ENCODE measurements around the gene SYMPK.

SYMPK gene

DNA sequence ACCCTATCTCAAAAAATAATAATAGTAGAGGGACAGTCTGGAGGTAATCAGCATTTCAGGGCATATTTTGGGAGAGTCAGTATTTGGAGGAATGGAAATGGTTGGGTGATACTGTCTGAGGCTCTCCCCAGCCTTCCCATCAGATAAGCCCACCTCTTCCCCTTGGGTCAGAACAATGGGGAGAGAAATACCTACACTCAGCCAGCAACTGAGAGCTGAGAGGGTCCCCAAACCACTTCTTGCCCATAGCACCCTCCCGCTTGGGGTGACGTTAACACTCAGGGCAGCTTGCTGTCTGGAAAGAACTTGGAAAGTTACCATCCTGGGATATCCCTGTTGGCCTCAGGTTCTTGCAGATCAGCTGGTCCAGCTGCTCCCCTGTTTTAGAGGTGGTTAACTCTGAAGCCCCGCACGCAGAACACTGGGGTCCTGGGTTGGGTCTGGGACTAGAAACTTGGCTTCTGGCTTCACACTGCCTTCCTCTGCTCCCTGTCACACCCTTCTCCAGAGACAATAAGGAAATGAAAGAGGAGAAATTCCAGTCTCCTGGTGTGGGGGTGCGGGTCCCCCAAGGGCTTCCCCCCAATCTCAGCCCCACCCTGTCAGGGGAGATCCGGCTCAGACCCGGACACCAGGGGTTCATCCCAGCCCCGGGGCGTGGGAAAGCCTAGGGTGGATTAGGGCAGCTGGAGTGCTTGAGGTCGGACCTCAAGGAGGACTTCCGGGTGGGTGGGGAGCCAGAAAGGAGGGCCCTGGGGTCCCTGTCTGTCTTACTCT lies 3.6 kb upstream of the SYMPK start:
- no peak for DNase-seq

DNA sequence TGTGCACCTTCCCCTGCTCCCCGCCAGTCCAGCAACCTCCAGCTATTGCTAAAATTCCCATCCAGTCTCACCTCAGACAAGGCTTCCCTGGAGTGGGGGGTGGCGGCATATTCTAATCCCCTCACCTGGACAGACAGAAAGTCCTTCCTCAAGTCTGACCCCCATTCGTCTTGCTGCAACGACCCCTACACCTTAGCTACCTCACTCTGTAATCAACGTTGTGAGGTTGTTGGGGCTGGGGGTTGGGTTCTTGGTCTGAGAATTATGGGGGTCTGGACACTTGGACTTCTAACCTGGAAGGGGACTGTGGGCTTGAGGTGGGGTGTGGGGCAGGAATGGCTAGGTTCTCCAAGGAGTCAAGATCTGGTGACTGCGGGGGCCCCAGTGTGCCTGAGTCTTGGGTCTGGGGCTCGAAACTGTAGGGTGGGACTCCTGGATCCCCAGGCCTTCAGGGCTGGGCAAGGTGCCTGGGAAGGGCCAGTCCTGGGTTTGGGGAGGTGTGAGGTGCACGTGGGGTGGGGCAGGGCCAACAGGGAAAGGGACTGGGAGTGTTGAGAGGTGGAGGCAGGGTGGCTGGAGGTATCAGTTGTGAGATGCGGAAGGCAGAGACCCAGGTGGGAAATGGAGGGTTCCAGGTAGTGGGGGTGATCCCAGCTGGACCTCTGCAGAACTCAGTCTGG lies 2.5 kb upstream of the SYMPK start:
- no peak for DNase-seq

GRCh38 chr19:45864629-45865082 lies 1.7 kb upstream of the SYMPK start:
- no peak for DNase-seq

- DNase-seq = peak; percentile 49
Observed at GRCh38 chr19:45863840-45864628, 1.1 kb upstream of the SYMPK start, which contains the start of gene FOXA3. FOXA3 (plus strand) TSS chr19:45864326; CDS start chr19:45864457, 131 bp downstream.

- no peak for DNase-seq
Observed at GRCh38 chr19:45863335-45863839, 440 bp upstream of the SYMPK start.

DNA sequence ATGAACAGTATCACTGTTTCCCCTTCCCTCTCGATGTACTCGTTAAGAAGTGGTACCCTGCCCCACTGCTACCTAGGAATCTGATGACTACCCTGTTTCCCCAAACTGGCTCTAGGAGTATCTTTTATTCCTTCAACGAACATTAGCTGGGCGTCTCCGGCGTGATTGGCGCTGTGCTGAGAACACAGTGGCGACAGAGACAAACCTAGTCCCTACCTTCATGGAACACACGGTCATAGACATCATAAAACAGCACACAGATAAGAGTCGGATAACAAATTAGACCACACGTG lies 730 bp downstream of the SYMPK start:
- no peak for DNase-seq

- no peak for DNase-seq
Observed at GRCh38 chr19:45860359-45861259, 2.3 kb downstream of the SYMPK start.

- no peak for DNase-seq
Observed at GRCh38 chr19:45854167-45854778, 8.7 kb downstream of the SYMPK start.

GRCh38 chr19:45852983-45853382 lies 10.0 kb downstream of the SYMPK start:
- DNase-seq = no peak

GRCh38 chr19:45852145-45852750 lies 10.7 kb downstream of the SYMPK start:
- DNase-seq = no peak

DNA sequence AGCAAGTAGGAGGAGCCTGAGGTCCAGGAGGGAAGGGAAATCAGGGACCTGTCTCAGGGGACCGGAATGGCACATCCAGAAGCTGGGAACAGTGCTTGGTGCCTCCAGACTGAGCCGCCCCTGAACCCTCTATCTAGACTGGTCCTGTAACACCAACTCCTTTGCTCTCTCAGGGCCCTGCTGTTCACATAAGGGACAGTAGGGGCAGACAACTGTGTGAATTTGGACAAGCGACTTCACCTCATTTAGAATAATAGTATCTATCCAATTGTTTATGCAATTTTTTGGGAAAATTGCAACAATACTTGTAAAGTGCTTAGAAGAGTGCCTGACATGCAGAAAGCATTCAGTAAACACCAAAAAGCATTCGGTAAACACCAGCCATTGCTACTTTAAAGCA lies 14.0 kb downstream of the SYMPK start:
- DNase-seq = no peak

DNA sequence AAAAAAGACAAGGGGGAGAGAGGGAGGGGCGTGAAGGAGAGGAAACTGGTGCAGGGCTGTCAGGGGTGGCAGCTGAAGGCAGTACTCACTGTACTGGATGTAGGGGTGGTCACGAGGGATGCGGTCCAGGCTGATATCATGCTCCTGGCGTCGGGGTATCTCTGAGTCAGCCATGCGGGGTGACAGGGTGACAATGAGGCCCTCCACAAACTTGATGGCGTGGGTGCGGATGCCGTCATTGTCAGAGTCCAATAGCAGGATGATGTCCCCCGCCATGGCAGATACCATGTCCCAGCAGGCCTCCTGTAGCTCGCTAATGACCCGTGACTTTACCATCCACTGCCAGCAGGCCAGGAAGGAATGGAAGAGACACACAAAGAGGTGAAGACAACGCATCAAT lies 15.3 kb downstream of the SYMPK start:
- DNase-seq = no peak

DNA sequence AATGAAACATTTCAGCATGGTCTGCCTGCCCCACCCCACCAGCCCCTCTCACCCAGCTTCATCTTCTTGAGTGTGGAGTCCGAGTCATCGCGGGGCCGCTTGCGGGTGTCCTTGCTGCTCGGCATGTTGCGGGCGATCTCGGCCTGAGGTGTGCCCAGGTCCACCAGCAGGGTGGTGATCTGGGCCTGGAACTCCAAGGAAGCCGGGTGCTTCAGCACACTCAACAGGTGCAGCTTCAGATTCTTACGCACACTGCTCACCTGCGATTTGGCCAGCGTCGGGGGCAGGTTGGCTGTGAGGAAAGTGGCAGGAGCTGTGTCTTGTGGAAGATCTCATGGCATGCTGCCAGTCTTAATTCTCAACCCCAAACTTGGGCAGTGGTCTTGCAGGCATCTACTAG lies 20.7 kb downstream of the SYMPK start:
- DNase-seq = no peak

- no peak for DNase-seq
Observed at GRCh38 chr19:45834970-45835369, 28.0 kb downstream of the SYMPK start.

GRCh38 chr19:45828945-45829344 lies 34.0 kb downstream of the SYMPK start:
- DNase-seq = no peak

GRCh38 chr19:45828523-45828922 lies 34.4 kb downstream of the SYMPK start:
- no peak for DNase-seq

- no peak for DNase-seq
Observed at GRCh38 chr19:45827459-45828093, 35.4 kb downstream of the SYMPK start.

DNA sequence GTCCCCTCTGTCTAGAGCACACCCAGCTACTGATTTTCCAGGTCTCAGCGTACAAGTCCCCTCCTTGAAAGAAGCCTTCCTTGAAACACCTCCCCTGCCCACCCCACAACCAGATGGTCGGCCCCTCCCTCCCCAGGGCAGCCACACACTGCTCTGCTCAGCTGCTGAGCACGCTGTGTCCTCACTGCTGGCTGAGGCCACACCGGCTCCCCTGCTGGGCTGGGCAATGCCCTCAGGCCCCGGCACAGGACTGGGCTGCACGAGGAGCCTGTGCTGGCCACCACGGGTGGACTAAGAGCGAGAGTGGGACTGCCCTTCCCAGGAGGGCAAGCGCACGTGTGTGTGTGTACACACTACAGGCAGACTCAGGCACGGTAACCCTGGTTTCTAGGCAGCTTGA lies 36.0 kb downstream of the SYMPK start:
- DNase-seq = no peak

DNA sequence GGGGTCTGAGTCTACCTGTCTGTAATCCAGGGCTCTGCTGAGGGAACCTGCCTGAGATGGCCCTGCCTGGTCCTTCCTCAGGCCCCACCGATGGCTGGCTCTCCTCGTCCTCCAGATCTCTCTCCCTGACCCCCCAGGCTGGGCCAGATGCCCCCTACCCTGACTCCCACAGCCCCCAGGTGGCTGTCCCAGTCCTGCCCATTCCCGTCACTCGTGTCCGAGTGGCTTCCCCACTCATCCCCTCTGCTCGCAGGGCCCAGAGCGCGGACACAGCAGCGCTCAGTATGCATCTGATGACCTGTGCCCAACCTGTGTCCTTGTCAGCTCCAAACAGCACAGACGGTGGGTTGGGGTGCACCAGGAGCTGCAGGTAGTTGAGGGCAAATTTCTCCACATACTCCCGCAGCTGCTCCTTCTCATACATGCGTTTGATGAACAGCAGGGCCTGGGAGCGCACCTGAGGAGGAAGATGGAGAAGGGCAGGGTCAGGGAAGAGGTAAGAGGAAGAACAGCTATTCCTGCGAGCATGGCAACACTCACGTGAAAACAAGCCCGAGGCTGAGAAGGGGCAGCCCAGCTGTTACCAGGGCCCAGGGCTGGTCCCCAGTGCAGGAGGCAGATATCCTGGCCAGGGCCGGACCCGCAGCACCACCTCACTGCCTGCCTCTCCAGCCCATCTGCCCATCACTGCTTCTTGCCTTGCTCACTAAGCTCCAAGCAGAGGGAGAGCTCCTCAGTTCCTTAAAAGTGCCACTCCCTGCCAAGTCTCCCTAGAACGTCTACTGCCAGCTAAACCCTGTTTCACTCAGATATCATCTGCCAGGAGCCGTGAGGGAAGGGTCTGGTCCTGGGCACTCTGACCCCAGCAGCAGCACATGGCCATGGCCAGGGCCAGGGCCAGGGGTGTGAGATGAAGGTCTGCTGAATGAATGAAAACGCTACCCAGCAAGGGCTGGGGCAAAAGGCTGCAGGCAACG lies 36.7 kb downstream of the SYMPK start:
- DNase-seq = no peak

DNA sequence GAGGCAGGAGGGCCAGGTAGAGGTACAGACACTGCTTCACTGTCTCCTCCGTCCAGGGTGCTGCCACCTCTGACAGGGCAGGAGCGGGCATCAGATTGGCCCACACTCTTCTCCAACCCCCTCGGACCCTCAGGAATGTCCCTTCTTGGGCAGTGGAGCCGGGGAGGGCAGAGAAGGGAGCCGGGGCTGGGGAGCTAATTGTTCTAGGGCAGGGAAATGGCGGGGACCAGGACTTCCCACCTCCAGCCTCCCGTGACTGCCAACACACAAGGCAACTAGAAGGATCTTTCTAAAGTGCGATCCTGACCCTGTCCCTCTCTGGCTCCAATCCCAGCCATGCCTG lies 37.7 kb downstream of the SYMPK start:
- DNase-seq = no peak
